SJSA1 (cell line): Measurements from ENCODE around the gene ADAM20. TPM values are rescaled to one million over a fixed set of nuclear protein-coding genes. Genes with fewer than 3 reads are reported as not detected.
"Not testable (repeated sequence)": the region's sequence is repeated elsewhere in the genome, so short reads cannot be mapped to it uniquely, and the experiment has no call there.

Experiments
- DNase-seq, 2 experiments: peaks; one replicate each; pipeline ENCODE4 v3.0.0-alpha.2; 2015 to 2020; ENCODE audit warnings: low spot score in 2 of 2, low read depth in 1 of 2
- H3K27ac ChIP-seq: fragments of 250-450 bp; sonication (Bioruptor Pico); 2 replicates; pipeline ENCODE4 v1.5.1; 2020; ENCODE audit warnings: mild to moderate bottlenecking, moderate library complexity
- H3K27me3 ChIP-seq: fragments of 250-450 bp; sonication (Bioruptor Pico); replicated peaks from 2 replicates; pipeline ENCODE4 v1.5.1; 2020; ENCODE audit warnings: mild to moderate bottlenecking, moderate library complexity
- H3K36me3 ChIP-seq: fragments of 250-450 bp; sonication (Bioruptor Pico); 2 replicates; pipeline ENCODE4 v1.5.1; 2020; ENCODE audit warnings: mild to moderate bottlenecking
- H3K4me1 ChIP-seq: fragments of 250-450 bp; sonication (Bioruptor Pico); replicated peaks from 2 replicates; pipeline ENCODE4 v1.6.1; 2021; ENCODE audit warnings: mild to moderate bottlenecking
- H3K4me3 ChIP-seq: fragments of 250-450 bp; sonication (Bioruptor Pico); 2 replicates; pipeline ENCODE4 v1.5.1; 2020; ENCODE audit warnings: mild to moderate bottlenecking
- H3K9me3 ChIP-seq: fragments of 250-450 bp; sonication (Bioruptor Pico); replicated peaks from 2 replicates; pipeline ENCODE4 v1.5.1; 2020; ENCODE audit warnings: mild to moderate bottlenecking
- total RNA-seq: library from RNA; depleted of rRNA; stranded (reverse); fragments of >200 nt; shearing (Covaris generic); gene quantifications from 2 replicates; pipeline ENCODE4 v1.2.3, GENCODE V29; 2014; rRNA removed

The ADAM20 gene
- total RNA-seq, 1 experiment from 2014 or later = 0.37 TPM

DNA sequence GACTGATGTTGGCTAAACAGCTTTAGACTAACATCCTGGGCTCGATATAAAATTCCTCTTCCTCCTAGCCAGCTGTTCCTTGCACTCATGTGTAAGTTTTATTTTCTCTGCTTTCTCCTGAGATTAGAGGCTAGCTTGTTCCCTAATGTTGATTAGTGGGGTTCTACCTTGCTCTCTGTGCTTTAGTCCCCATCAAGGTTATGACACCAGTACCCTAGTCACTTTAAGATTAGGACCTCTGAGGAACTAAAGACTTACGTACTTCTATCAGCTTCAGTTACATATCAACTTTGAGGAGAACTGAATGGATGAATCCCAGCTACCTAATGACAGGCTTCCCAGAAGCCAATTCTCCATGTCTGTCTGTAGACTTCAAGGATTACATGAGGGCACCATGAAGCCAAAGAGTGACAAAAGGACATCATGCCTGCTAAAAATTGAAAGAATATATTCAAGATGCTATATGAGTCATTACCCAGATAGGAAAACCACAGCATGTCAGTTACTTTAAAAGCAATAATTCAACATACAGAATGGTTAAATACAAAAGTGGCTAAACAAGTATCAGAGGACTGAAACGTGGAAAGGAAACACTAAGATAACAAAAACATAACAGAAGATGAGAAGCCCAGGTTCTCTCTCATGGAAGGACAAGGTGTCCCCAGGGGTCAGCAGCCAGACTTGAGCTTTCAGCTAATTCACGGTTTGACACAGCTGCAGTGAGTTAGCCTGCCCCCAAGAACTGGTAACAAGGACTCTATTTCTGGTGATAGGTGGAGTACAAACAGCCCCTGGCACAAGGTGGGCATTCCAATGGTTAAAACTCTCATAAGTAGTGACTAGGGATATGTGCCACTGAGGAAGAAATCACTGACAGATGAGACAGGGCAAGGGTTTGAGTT lies 20.4 kb downstream of the ADAM20 start:
- H3K9me3 ChIP-seq = no peaks in the 10 kb centered on the region
- no peak for DNase-seq
- no peaks in the 10 kb centered on the region for H3K4me1 ChIP-seq
- H3K36me3 ChIP-seq = no peaks in the 10 kb centered on the region
- no peak overlapping the region for H3K27ac ChIP-seq
- no peaks in the 10 kb centered on the region for H3K27me3 ChIP-seq
- no peak overlapping the region for H3K4me3 ChIP-seq

DNA sequence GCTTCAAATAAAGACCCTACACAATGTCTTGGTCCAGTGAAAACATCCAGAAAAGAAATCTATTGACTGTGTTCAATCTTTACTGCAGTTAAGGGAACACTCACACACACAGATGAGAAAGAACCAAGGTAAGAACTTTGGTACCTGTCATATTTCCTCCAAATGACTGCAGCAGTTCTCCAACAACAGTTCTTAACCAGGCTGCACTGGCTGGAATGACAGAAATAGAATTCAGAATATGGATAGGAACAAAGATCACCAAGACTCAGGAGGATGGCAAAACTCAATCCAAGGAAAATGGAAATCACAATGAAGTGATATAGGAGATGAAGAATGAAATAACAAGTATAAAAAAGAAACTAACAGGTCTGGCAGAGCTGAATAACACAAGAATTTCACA lies 36.6 kb downstream of the ADAM20 start:
- no peak for DNase-seq
- H3K27ac ChIP-seq = no peak overlapping the region
- no peaks in the 10 kb centered on the region; the same call in 1 of the 2 replicates for H3K9me3 ChIP-seq
- H3K27me3 ChIP-seq = no peaks in the 10 kb centered on the region
- H3K4me1 ChIP-seq = no peaks in the 10 kb centered on the region
- no peaks in the 10 kb centered on the region for H3K36me3 ChIP-seq
- H3K4me3 ChIP-seq = no peak overlapping the region

DNA sequence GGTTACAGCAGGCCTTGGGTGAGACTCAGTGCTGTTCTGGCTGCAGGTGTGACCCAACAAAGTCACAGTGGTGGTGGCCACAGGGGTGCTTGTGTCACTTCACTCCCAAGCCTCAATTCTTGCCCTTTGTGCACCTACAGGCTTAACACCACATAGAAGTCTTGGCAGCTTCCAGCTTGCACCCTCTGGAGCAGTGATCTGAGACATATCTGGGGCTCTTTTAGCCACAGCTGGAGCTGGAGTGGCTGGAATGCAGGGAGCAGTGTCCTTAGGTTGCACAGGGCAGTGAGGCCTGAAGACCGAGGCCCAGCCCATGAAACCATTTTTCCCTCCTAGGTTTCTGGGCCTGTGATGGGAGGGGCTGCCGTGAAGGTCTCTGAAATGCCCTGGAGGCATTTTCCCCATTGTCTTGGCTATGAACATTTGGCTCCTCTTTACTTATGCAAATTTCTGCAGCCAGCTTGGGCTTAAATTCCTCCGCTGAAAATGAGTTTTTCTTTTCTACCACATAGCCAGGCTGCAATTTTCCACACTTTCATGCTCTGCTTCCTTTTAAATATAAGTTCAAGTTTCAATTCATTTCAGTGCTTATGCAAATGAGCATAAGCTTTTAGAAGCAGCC lies 45.1 kb downstream of the ADAM20 start:
- no peaks in the 10 kb centered on the region for H3K27me3 ChIP-seq
- no peaks in the 10 kb centered on the region for H3K36me3 ChIP-seq
- H3K27ac ChIP-seq = no peak overlapping the region
- H3K4me1 ChIP-seq = no peaks in the 10 kb centered on the region
- no peak overlapping the region for H3K4me3 ChIP-seq
- H3K9me3 ChIP-seq = no peaks in the 10 kb centered on the region; the same call in 1 of the 2 replicates
- no peak for DNase-seq

DNA sequence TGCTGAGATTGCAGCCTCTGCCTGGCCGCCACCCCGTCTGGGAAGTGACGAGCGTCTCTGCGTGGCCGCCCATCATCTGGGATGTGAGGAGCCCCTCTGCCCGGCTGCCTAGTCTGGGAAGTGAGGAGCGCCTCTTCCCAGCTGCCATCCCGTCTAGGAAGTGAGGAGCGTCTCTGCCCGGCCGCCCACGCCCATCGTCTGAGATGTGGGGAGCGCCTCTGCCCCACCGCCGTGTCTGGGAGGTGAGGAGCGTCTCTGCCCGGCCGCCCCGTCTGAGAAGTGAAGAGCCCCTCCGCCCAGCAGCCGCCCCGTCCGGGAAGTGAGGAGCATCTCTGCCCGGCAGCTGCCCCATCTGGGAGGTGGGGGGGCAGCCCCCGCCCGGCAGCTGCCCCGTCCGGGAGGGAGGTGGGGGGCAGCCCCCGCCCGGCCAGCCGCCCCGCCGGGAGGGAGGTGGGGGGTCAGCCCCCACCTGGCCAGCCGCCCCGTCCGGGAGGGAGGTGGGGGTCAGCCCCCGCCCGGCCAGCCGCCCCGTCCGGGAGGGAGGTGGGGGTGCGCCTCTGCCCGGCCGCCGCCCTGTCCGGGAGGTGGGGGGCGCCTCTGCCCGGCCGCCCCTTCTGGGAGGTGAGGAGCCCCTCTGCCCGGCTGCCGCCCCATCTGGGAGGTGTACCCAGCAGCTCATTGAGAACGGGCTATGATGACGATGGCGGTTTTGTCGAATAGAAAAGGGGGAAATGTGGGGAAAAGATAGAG lies 57.3 kb downstream of the ADAM20 start:
- not testable (repeated sequence) for H3K36me3 ChIP-seq, H3K27ac ChIP-seq, DNase-seq, H3K9me3 ChIP-seq, H3K27me3 ChIP-seq, H3K4me3 ChIP-seq, H3K4me1 ChIP-seq

DNA sequence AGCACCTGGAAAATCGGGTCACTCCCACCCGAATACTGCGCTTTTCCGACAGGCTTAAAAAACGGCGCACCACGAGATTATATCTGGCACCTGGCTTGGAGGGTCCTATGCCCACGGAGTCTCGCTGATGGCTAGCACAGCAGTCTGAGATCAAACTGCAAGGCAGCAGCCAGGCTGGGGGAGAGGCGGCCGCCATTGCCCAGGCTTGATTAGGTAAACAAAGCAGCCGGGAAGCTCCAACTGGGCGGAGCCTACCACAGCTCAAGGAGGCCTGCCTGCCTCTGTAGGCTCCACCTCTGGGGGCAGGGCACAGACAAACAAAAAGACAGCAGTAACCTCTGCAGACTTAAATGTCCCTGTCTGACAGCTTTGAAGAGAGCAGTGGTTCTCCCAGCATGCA lies 59.3 kb downstream of the ADAM20 start:
- H3K4me1 ChIP-seq, DNase-seq, H3K36me3 ChIP-seq, H3K27me3 ChIP-seq, H3K9me3 ChIP-seq, H3K4me3 ChIP-seq, H3K27ac ChIP-seq: not testable (repeated sequence)

DNA sequence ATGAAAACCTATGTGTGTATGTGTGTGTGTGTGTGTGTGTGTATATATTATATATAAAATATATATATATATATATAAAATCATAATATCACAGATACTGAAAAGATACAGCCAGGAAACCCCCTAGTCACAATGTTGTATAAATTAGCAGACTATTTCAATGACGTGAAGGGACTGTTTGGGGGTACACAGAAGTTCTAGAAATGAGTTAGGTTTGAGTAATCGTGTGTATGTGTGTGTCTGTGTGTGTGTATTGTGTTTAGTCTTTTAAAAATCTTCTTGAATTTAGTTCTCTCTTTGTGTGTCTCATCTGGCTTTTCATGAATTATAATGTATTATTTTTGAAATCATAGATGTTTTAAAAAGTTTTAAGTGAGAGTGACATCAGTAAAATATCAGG lies 61.0 kb downstream of the ADAM20 start:
- no peak overlapping the region for H3K27ac ChIP-seq
- no peak overlapping the region for H3K4me3 ChIP-seq
- no peaks in the 10 kb centered on the region for H3K27me3 ChIP-seq
- no peaks in the 10 kb centered on the region for H3K36me3 ChIP-seq
- no peak for DNase-seq
- no peaks in the 10 kb centered on the region for H3K9me3 ChIP-seq
- H3K4me1 ChIP-seq = no peaks in the 10 kb centered on the region

Other genes with a start within 250 kb of the ADAM20 start
- gene COX16, start 175.3 kb downstream of the ADAM20 start, total RNA-seq = 43.9 and 74.1 TPM in 2 replicates
- gene SYNJ2BP, start 117.9 kb downstream of the ADAM20 start, total RNA-seq = 20.4 and 20.6 TPM in 2 replicates
- 0.26 TPM in 1 of 2 replicates, not detected in the other for gene ADAM21, start 82.8 kb downstream of the ADAM20 start, total RNA-seq
- 20.1 and 36.6 TPM in 2 replicates for gene MED6, start 65.7 kb upstream of the ADAM20 start, total RNA-seq
- 0.18 and 0.38 TPM in 2 replicates for gene TTC9, start 106.9 kb upstream of the ADAM20 start, total RNA-seq